Measurements from ENCODE around the gene RIMBP2. TPM values are rescaled to one million over a fixed set of nuclear protein-coding genes. Genes with fewer than 3 reads are reported as not detected.

The RIMBP2 gene
- total RNA-seq, 1 donor from 2014 or later = not detected

GRCh38 chr12:130491421-130492357 lies 224.4 kb downstream of the RIMBP2 start:
- DNase-seq (ENCODE audit: extremely low read depth, low read depth, low spot score) = no peak

- no peak for DNase-seq (ENCODE audit: extremely low read depth, low read depth, low spot score)
Measured at GRCh38 chr12:130490674-130491073, 225.4 kb downstream of the RIMBP2 start.

GRCh38 chr12:130489293-130489692 lies 226.8 kb downstream of the RIMBP2 start:
- no peak for DNase-seq (ENCODE audit: extremely low read depth, low read depth, low spot score)

- DNase-seq (ENCODE audit: extremely low read depth, low read depth, low spot score) = no peak
Measured at GRCh38 chr12:130488358-130488710, 227.8 kb downstream of the RIMBP2 start.

GRCh38 chr12:130487636-130488357 lies 228.3 kb downstream of the RIMBP2 start:
- no peak for DNase-seq (ENCODE audit: extremely low read depth, low read depth, low spot score)

- no peak for DNase-seq (ENCODE audit: extremely low read depth, low read depth, low spot score)
Measured at GRCh38 chr12:130486891-130487416, 229.1 kb downstream of the RIMBP2 start.

- DNase-seq (ENCODE audit: extremely low read depth, low read depth, low spot score) = no peak
Measured at GRCh38 chr12:130486146-130486435, 230.0 kb downstream of the RIMBP2 start.

- DNase-seq (ENCODE audit: extremely low read depth, low read depth, low spot score) = no peak
Measured at GRCh38 chr12:130485291-130486145, 230.6 kb downstream of the RIMBP2 start.

GRCh38 chr12:130484221-130484620 lies 231.9 kb downstream of the RIMBP2 start:
- DNase-seq (ENCODE audit: extremely low read depth, low read depth, low spot score) = no peak

- DNase-seq (ENCODE audit: extremely low read depth, low read depth, low spot score) = no peak
Measured at GRCh38 chr12:130483616-130484180, 232.4 kb downstream of the RIMBP2 start.

- DNase-seq (ENCODE audit: extremely low read depth, low read depth, low spot score) = no peak
Measured at GRCh38 chr12:130482448-130482847, 233.7 kb downstream of the RIMBP2 start.

- no peak for DNase-seq (ENCODE audit: extremely low read depth, low read depth, low spot score)
Measured at GRCh38 chr12:130481392-130481879, 234.7 kb downstream of the RIMBP2 start.

GRCh38 chr12:130480887-130481286 lies 235.2 kb downstream of the RIMBP2 start:
- no peak for DNase-seq (ENCODE audit: extremely low read depth, low read depth, low spot score)

- DNase-seq (ENCODE audit: extremely low read depth, low read depth, low spot score) = no peak
Measured at GRCh38 chr12:130480231-130480630, 235.9 kb downstream of the RIMBP2 start.

- no peak for DNase-seq (ENCODE audit: extremely low read depth, low read depth, low spot score)
Measured at GRCh38 chr12:130479401-130480125, 236.5 kb downstream of the RIMBP2 start.

- DNase-seq (ENCODE audit: extremely low read depth, low read depth, low spot score) = no peak
Measured at GRCh38 chr12:130478786-130479185, 237.3 kb downstream of the RIMBP2 start.

GRCh38 chr12:130477701-130478100 lies 238.4 kb downstream of the RIMBP2 start:
- DNase-seq (ENCODE audit: extremely low read depth, low read depth, low spot score) = no peak

- no peak for DNase-seq (ENCODE audit: extremely low read depth, low read depth, low spot score)
Measured at GRCh38 chr12:130477266-130477665, 238.8 kb downstream of the RIMBP2 start.

GRCh38 chr12:130476451-130477135 lies 239.5 kb downstream of the RIMBP2 start:
- DNase-seq (ENCODE audit: extremely low read depth, low read depth, low spot score) = no peak

Data from glomerular endothelial cell (primary cell).